WTC11 (cell line): ENCODE results near the gene KRT222. TPM values are rescaled to one million over a fixed set of nuclear protein-coding genes. Genes with fewer than 3 reads are reported as not detected.

ENCODE experiments used
- ATAC-seq: fragments of 200-7000 bp; cut with Tn5 transposase; 2 replicates; pipeline ENCODE4 v1.10.0; 2021; ENCODE audit warnings: mild to moderate bottlenecking, moderate library complexity
- CTCF ChIA-PET: fragments of 300-600 bp; sonication (Branson Sonifier 250); formaldehyde crosslinking; loops from one replicate; lab custom pipeline; 2021; ENCODE audit warnings: antibody characterized with exemption; lab: Charles Lee
- POLR2A ChIA-PET: fragments of 350-600 bp; sonication (Branson Sonifier 250); formaldehyde crosslinking; loops from one replicate; lab custom pipeline; 2021; ENCODE audit warnings: antibody characterized with exemption; lab: Charles Lee
- DNase-seq: peaks from one replicate; pipeline ENCODE4 v3.0.0; 2021; ENCODE audit warnings: low spot score
- H3K27ac Mint-ChIP-seq: 2 replicates; pipeline ENCODE4 v1.8.0; 2021; ENCODE audit warnings: mixed read lengths
- H3K27me3 Mint-ChIP-seq: 2 replicates; pipeline ENCODE4 v1.8.0; 2021; ENCODE audit warnings: low read depth, mild to moderate bottlenecking, moderate library complexity, mixed read lengths
- H3K36me3 Mint-ChIP-seq: 2 replicates; pipeline ENCODE4 v1.8.0; 2021; ENCODE audit warnings: mixed read lengths
- H3K4me1 Mint-ChIP-seq: 2 replicates; pipeline ENCODE4 v1.8.0; 2022; ENCODE audit warnings: mixed read lengths
- H3K4me3 Mint-ChIP-seq: 2 replicates; pipeline ENCODE4 v1.8.0; 2021; ENCODE audit warnings: mild to moderate bottlenecking, moderate library complexity, mixed read lengths
- H3K9me3 Mint-ChIP-seq: 2 replicates; pipeline ENCODE4 v1.8.0; 2021; ENCODE audit warnings: mixed read lengths
- AR ChIP-seq: fragments of 250-450 bp; sonication (Bioruptor Pico); IDR thresholded peaks from 2 replicates; pipeline ENCODE4 v1.9.0; 2021; ENCODE audit warnings: mild to moderate bottlenecking
- CREB1 ChIP-seq: sonication (generic); formaldehyde crosslinking; IDR thresholded peaks from 2 replicates; pipeline ENCODE4 v1.8.0; 2023; ENCODE audit warnings: mild to moderate bottlenecking, missing genetic modification reagents
- CREM ChIP-seq: sonication (generic); formaldehyde crosslinking; IDR thresholded peaks from 2 replicates; pipeline ENCODE4 v1.8.1; 2022; ENCODE audit warnings: mild to moderate bottlenecking, missing genetic modification reagents, moderate library complexity
- ELF4 ChIP-seq: sonication (generic); formaldehyde crosslinking; IDR thresholded peaks from 2 replicates; pipeline ENCODE4 v1.8.1; 2022; ENCODE audit warnings: low read depth, mild to moderate bottlenecking, moderate library complexity, missing genetic modification reagents
- JAZF1 ChIP-seq: fragments of 250-450 bp; sonication (Bioruptor Pico); IDR thresholded peaks from 2 replicates; pipeline ENCODE4 v1.9.0; 2021; ENCODE audit warnings: moderate library complexity, mild to moderate bottlenecking, inconsistent platforms
- MXD4 ChIP-seq: fragments of 250-450 bp; sonication (Bioruptor Pico); IDR thresholded peaks from 2 replicates; pipeline ENCODE4 v1.8.0; 2021; ENCODE audit warnings: mild to moderate bottlenecking, moderate library complexity, borderline replicate concordance
- NFATC4 ChIP-seq: fragments of 250-450 bp; sonication (Bioruptor Pico); IDR thresholded peaks from 2 replicates; pipeline ENCODE4 v1.9.0; 2021; ENCODE audit warnings: mild to moderate bottlenecking
- NR3C1 ChIP-seq: sonication (generic); formaldehyde crosslinking; conservative IDR thresholded peaks from 2 replicates; pipeline ENCODE4 v1.8.1; 2023; ENCODE audit warnings: low read depth, mild to moderate bottlenecking, missing genetic modification reagents
- PRRX2 ChIP-seq: fragments of 250-450 bp; sonication (Bioruptor Pico); IDR thresholded peaks from 2 replicates; pipeline ENCODE4 v1.8.0; 2021; ENCODE audit warnings: mild to moderate bottlenecking
- SMAD4 ChIP-seq: sonication (generic); formaldehyde crosslinking; IDR thresholded peaks from 2 replicates; pipeline ENCODE4 v1.8.0; 2022; ENCODE audit warnings: mild to moderate bottlenecking, missing genetic modification reagents
- SOX15 ChIP-seq: fragments of 250-450 bp; sonication (Bioruptor Pico); IDR thresholded peaks from 2 replicates; pipeline ENCODE4 v1.9.0; 2021; ENCODE audit warnings: mild to moderate bottlenecking
- TCF7 ChIP-seq: sonication (generic); formaldehyde crosslinking; IDR thresholded peaks from 2 replicates; pipeline ENCODE4 v1.8.0; 2022; ENCODE audit warnings: mild to moderate bottlenecking, low read depth, missing genetic modification reagents, moderate library complexity
- TEAD1 ChIP-seq: sonication (generic); formaldehyde crosslinking; IDR thresholded peaks from 2 replicates; pipeline ENCODE4 v1.8.0; 2022; ENCODE audit warnings: mild to moderate bottlenecking, missing genetic modification reagents
- TEAD4 ChIP-seq: sonication (generic); formaldehyde crosslinking; IDR thresholded peaks from 2 replicates; pipeline ENCODE4 v1.8.0; 2022; ENCODE audit warnings: mild to moderate bottlenecking, missing genetic modification reagents
- ZNF219 ChIP-seq: sonication (generic); formaldehyde crosslinking; IDR thresholded peaks from 2 replicates; pipeline ENCODE4 v1.8.0; 2023; ENCODE audit warnings: missing genetic modification reagents, mild to moderate bottlenecking, borderline replicate concordance
- total RNA-seq: library from RNA; stranded (reverse); gene quantifications from 3 replicates; pipeline ENCODE4 v1.2.3, GENCODE V29; 2021
- TF ChIP-seq, protein P1 (sequence below): fragments of 250-450 bp; sonication (Bioruptor Pico); IDR thresholded peaks from 2 replicates; pipeline ENCODE4 v1.9.0; 2021; ENCODE audit warnings: mild to moderate bottlenecking, borderline replicate concordance
- TF ChIP-seq, protein P2 (sequence below): fragments of 250-450 bp; sonication (Bioruptor Pico); IDR thresholded peaks from 2 replicates; pipeline ENCODE4 v1.8.0; 2021; ENCODE audit warnings: mild to moderate bottlenecking
- TF ChIP-seq, protein P3 (sequence below): sonication (generic); formaldehyde crosslinking; IDR thresholded peaks from 2 replicates; pipeline ENCODE4 v1.8.0; 2023; ENCODE audit warnings: missing genetic modification reagents

The KRT222 gene
- total RNA-seq, 1 experiment from 2014 or later = 0.09 TPM

DNA sequence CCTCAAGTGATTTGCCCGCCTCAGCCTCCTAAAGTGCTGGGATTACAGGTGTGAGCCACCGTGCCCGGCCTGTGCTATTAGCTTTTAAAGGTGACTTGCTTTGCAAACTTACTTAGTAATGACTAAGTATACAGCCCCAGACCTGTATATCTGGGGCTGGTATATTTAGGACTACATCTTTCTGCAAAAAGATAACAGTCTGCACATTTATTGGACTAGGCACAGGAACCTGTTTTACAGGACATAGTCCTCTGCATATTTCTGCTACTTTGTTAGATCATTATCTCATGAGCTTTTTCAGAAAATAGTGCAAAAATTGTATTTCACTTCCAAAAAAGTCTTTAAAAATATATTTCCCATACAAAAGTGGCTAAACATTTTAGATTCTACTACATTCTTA is 37.3 kb upstream of the KRT222 start:
- Mint-ChIP-seq H3K4me1 (0 out of 2 replicates have a peak, but pooled peaks cover 3% of the 10 kb centered on the region), H3K4me3 (no peak overlapping the region), H3K9me3 (no peaks in the 10 kb centered on the region), H3K27ac (no peak overlapping the region), H3K36me3 (no peaks in the 10 kb centered on the region), H3K27me3 (no peaks in the 10 kb centered on the region; the same call in 1 of the 2 replicates)
- ATAC-seq (no peak), DNase-seq (no peak)
- TF ChIP-seq AR (CRISPR knock-in tag) (no peak), SOX15 (CRISPR knock-in tag) (no peak), ZNF219 (CRISPR knock-in tag) (no peak), NFATC4 (no peak), TEAD1 (CRISPR knock-in tag) (no peak), SMAD4 (CRISPR knock-in tag) (no peak), ELF4 (CRISPR knock-in tag) (no peak), NR3C1 (CRISPR knock-in tag) (no peak), TCF7 (CRISPR knock-in tag) (no peak), JAZF1 (no peak), CREM (CRISPR knock-in tag) (no peak), PRRX2 (CRISPR knock-in tag) (no peak)
- TF ChIP-seq, protein P1, sequence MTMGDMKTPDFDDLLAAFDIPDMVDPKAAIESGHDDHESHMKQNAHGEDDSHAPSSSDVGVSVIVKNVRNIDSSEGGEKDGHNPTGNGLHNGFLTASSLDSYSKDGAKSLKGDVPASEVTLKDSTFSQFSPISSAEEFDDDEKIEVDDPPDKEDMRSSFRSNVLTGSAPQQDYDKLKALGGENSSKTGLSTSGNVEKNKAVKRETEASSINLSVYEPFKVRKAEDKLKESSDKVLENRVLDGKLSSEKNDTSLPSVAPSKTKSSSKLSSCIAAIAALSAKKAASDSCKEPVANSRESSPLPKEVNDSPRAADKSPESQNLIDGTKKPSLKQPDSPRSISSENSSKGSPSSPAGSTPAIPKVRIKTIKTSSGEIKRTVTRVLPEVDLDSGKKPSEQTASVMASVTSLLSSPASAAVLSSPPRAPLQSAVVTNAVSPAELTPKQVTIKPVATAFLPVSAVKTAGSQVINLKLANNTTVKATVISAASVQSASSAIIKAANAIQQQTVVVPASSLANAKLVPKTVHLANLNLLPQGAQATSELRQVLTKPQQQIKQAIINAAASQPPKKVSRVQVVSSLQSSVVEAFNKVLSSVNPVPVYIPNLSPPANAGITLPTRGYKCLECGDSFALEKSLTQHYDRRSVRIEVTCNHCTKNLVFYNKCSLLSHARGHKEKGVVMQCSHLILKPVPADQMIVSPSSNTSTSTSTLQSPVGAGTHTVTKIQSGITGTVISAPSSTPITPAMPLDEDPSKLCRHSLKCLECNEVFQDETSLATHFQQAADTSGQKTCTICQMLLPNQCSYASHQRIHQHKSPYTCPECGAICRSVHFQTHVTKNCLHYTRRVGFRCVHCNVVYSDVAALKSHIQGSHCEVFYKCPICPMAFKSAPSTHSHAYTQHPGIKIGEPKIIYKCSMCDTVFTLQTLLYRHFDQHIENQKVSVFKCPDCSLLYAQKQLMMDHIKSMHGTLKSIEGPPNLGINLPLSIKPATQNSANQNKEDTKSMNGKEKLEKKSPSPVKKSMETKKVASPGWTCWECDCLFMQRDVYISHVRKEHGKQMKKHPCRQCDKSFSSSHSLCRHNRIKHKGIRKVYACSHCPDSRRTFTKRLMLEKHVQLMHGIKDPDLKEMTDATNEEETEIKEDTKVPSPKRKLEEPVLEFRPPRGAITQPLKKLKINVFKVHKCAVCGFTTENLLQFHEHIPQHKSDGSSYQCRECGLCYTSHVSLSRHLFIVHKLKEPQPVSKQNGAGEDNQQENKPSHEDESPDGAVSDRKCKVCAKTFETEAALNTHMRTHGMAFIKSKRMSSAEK (CRISPR knock-in tag) = no peak
- TF ChIP-seq, protein P2, sequence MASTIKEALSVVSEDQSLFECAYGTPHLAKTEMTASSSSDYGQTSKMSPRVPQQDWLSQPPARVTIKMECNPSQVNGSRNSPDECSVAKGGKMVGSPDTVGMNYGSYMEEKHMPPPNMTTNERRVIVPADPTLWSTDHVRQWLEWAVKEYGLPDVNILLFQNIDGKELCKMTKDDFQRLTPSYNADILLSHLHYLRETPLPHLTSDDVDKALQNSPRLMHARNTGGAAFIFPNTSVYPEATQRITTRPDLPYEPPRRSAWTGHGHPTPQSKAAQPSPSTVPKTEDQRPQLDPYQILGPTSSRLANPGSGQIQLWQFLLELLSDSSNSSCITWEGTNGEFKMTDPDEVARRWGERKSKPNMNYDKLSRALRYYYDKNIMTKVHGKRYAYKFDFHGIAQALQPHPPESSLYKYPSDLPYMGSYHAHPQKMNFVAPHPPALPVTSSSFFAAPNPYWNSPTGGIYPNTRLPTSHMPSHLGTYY (CRISPR knock-in tag) = no peak
- TF ChIP-seq, protein P3, sequence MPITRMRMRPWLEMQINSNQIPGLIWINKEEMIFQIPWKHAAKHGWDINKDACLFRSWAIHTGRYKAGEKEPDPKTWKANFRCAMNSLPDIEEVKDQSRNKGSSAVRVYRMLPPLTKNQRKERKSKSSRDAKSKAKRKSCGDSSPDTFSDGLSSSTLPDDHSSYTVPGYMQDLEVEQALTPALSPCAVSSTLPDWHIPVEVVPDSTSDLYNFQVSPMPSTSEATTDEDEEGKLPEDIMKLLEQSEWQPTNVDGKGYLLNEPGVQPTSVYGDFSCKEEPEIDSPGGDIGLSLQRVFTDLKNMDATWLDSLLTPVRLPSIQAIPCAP = no peak
- ChIA-PET CTCF (interaction anchor here (2.2 kb wide), 1 partner anchor 87 kb away, joined by 10 read pairs; no protein-coding TSS in a partner anchor), POLR2A (no interaction called here)

DNA sequence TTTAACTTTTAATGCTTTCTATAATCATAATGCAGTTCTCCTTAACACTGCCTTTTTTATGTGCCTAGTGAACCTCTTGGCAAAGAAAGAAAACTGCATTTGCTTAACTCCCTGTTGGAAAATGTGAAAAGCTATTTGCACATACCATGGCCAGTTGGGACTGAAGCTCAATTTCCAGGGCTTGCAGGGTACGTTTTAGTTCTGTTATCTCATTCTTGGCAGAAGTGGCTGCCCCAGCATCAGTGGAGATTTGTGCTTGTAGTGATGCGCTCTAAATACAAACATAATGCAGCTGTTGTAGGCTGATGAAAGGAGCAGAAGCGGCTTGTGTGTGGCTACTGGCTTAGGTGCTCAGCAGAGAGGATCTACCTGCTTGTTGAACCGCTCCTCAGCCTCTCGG is 34.9 kb upstream of the KRT222 start:
- Mint-ChIP-seq H3K9me3 (no peaks in the 10 kb centered on the region), H3K4me3 (no peak overlapping the region), H3K36me3 (no peaks in the 10 kb centered on the region), H3K4me1 (0 out of 2 replicates have a peak, but pooled peaks cover 3% of the 10 kb centered on the region), H3K27ac (peak overlapping the region; percentile 2; the same call in 1 of the 2 replicates), H3K27me3 (no peaks in the 10 kb centered on the region; the same call in 1 of the 2 replicates)
- no peak for ATAC-seq
- TF ChIP-seq CREB1 = no peak
- TF ChIP-seq TEAD4 (CRISPR knock-in tag) = no peak
- no peak for TF ChIP-seq MXD4 (CRISPR knock-in tag)
- no peak for DNase-seq
- ChIA-PET CTCF (interaction anchor here (1.2 to 1.4 kb wide), 2 partner anchors 80 to 84 kb away, joined by 3 to 7 read pairs; no protein-coding TSS in a partner anchor), POLR2A (no interaction called here)
